DND-41 (cell line): ENCODE data around the gene FRS2.

Experiments used
- ATAC-seq: fragments of 200-7000 bp; cut with Tn5 transposase; 3 replicates; pipeline ENCODE4 v1.9.1; 2021; ENCODE audit warnings: low read depth; ENCODE audit not compliant: insufficient read depth
- DNase-seq: peaks from one replicate; pipeline ENCODE4 v3.0.0-alpha.2; 2020
- H2AFZ ChIP-seq: 2 replicates; pipeline ENCODE4 v1.6.0; 2012; ENCODE audit warnings: low read depth, low read length
- H3K27ac ChIP-seq: 2 replicates; pipeline ENCODE4 v1.5.1; 2012; ENCODE audit warnings: low read length, inconsistent platforms
- H3K27me3 ChIP-seq: fragments of 200-600 bp; sonication (generic); 2 replicates; pipeline ENCODE4 v1.6.0; 2012; ENCODE audit warnings: low read length, mild to moderate bottlenecking, inconsistent platforms; ENCODE audit not compliant: insufficient read depth, poor library complexity
- H3K36me3 ChIP-seq: 2 replicates; pipeline ENCODE4 v1.5.1; 2012; ENCODE audit warnings: low read length, inconsistent platforms; ENCODE audit not compliant: insufficient read depth
- H3K4me1 ChIP-seq: 2 replicates; pipeline ENCODE4 v1.5.1; 2012; ENCODE audit warnings: mild to moderate bottlenecking, low read length; ENCODE audit not compliant: insufficient read depth
- H3K4me2 ChIP-seq: 2 replicates; pipeline ENCODE4 v1.6.0; 2012; ENCODE audit warnings: mild to moderate bottlenecking, moderate library complexity, low read length, inconsistent platforms; ENCODE audit not compliant: insufficient read depth
- H3K4me3 ChIP-seq, 2 experiments: fragments of 200-600 bp in 1 of 2; shearing (Covaris generic) in 1 of 2; 2 replicates each; pipeline ENCODE4 v1.5.1; 2012 to 2016; ENCODE audit warnings: inconsistent platforms in 2 of 2, low read length in 2 of 2, mild to moderate bottlenecking in 2 of 2, low read depth in 1 of 2, moderate library complexity in 1 of 2
- H3K79me2 ChIP-seq: 2 replicates; pipeline ENCODE4 v1.6.0; 2012; ENCODE audit warnings: low read length, inconsistent platforms; ENCODE audit not compliant: insufficient read depth
- H3K9ac ChIP-seq: 2 replicates; pipeline ENCODE4 v1.6.0; 2012; ENCODE audit warnings: low read depth, mild to moderate bottlenecking, inconsistent platforms, low read length, moderate library complexity
- H3K9me3 ChIP-seq: 2 replicates; pipeline ENCODE4 v1.5.1; 2012; ENCODE audit warnings: low read length, moderate library complexity, mild to moderate bottlenecking, inconsistent platforms; ENCODE audit not compliant: insufficient read depth, severe bottlenecking
- H4K20me1 ChIP-seq: 2 replicates; pipeline ENCODE4 v1.6.0; 2012; ENCODE audit warnings: low read length; ENCODE audit not compliant: insufficient read depth
- EZH2 ChIP-seq: IDR thresholded peaks from 3 replicates; pipeline ENCODE4 v1.6.1; 2012; ENCODE audit warnings: borderline replicate concordance, low read depth, mild to moderate bottlenecking, moderate library complexity, low read length, inconsistent platforms; ENCODE audit not compliant: severe bottlenecking
- TF ChIP-seq, protein P1 (sequence below): IDR thresholded peaks from 2 replicates; pipeline ENCODE4 v1.5.1; 2012; ENCODE audit warnings: borderline replicate concordance, low read length, moderate library complexity, mild to moderate bottlenecking; ENCODE audit not compliant: poor library complexity, severe bottlenecking; ENCODE audit errors: extremely low read depth

Gene FRS2

DNA sequence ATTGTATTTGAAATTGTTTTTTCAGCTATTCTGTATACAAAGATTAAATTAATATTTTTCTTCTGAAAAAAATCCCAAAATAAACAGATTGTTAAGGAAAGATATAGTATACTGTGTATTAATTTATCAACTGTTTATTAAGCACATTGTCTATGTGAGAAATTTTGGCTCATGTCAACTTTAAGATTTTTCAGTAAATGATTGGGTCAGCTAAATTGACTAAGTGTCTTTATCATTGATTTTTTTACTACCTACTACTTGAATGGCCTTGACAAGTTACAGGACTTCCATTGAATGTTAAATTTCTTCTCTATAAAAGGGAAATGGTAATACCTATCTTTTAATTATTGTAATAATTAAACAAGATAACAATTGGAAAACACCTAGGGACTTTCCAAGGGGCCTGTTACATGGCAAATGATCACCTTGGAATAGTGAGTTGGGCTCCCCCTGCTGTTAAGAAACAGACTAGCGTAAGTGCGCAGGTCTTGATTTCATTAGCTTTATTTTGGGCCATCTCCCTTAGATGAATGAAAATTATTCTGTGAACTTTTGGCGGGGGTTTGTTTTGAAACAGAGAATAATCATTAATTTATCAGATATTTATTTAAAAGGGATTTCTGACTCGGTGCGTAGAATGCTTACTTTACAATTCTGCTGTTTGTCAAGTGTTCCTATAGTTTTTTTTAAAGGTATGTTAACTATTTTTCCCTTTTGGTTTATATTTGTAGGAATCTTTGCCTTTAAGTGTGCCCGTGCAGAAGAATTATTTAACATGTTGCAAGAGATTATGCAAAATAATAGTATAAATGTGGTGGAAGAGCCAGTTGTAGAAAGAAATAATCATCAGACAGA, 100.6 kb downstream of the FRS2 start:
- H3K4me1 ChIP-seq, result no peaks in the 10 kb centered on the region
- H3K4me2 ChIP-seq, result no peak overlapping the region
- no peak overlapping the region for H3K27ac ChIP-seq
- ATAC-seq, result peak; percentile 93
- H3K9me3 ChIP-seq, result no peaks in the 10 kb centered on the region
- H4K20me1 ChIP-seq, result no peaks in the 10 kb centered on the region
- no peak overlapping the region for H2AFZ ChIP-seq
- H3K27me3 ChIP-seq, result no peaks in the 10 kb centered on the region
- peaks cover 59% of the 10 kb centered on the region for H3K36me3 ChIP-seq
- DNase-seq, result peak; percentile 63
- H3K9ac ChIP-seq, result no peak overlapping the region
- TF ChIP-seq EZH2, result no peak
- TF ChIP-seq, protein P1, sequence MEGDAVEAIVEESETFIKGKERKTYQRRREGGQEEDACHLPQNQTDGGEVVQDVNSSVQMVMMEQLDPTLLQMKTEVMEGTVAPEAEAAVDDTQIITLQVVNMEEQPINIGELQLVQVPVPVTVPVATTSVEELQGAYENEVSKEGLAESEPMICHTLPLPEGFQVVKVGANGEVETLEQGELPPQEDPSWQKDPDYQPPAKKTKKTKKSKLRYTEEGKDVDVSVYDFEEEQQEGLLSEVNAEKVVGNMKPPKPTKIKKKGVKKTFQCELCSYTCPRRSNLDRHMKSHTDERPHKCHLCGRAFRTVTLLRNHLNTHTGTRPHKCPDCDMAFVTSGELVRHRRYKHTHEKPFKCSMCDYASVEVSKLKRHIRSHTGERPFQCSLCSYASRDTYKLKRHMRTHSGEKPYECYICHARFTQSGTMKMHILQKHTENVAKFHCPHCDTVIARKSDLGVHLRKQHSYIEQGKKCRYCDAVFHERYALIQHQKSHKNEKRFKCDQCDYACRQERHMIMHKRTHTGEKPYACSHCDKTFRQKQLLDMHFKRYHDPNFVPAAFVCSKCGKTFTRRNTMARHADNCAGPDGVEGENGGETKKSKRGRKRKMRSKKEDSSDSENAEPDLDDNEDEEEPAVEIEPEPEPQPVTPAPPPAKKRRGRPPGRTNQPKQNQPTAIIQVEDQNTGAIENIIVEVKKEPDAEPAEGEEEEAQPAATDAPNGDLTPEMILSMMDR, result peak; percentile 80
- no peak overlapping the region for H3K4me3 ChIP-seq
- no peaks in the 10 kb centered on the region for H3K79me2 ChIP-seq

GRCh38 chr12:69575346-69575745, 105.2 kb downstream of the FRS2 start:
- Histone ChIP-seq H3K9me3 (no peaks in the 10 kb centered on the region), H2AFZ (no peak overlapping the region), H3K27me3 (no peaks in the 10 kb centered on the region), H3K27ac (no peak overlapping the region), H3K4me1 (no peaks in the 10 kb centered on the region), H3K36me3 (peaks cover 43% of the 10 kb centered on the region), H3K79me2 (no peaks in the 10 kb centered on the region), H3K4me3 (no peak overlapping the region), H4K20me1 (no peaks in the 10 kb centered on the region), H3K9ac (no peak overlapping the region), H3K4me2 (no peak overlapping the region)
- no peak for DNase-seq
- ATAC-seq, result no peak
- TF ChIP-seq, protein P1, result no peak
- TF ChIP-seq EZH2, result no peak

DNA sequence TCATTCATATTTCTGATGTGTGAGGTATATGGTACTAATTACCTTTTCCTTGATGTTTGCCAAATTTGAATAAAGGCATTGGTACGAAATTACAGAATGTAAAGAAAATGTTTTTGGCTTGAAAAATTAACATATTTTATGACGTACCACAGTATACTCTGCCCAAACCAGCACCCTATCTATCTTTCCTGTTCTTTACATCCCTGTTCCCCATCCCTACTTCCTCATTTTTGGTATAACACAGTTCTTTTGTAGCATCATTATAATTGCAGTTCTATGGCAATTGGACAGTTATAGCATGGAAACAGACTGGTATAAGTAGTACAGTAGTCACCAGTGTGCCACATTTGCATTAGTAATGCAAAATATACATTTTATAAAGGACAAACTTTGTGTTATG, 108.1 kb downstream of the FRS2 start:
- H3K4me2 ChIP-seq, result no peak overlapping the region
- H3K27me3 ChIP-seq, result no peaks in the 10 kb centered on the region
- peaks cover 24% of the 10 kb centered on the region for H3K36me3 ChIP-seq
- no peak overlapping the region for H3K9ac ChIP-seq
- H4K20me1 ChIP-seq, result no peaks in the 10 kb centered on the region
- H3K4me1 ChIP-seq, result no peaks in the 10 kb centered on the region
- H3K9me3 ChIP-seq, result no peaks in the 10 kb centered on the region
- TF ChIP-seq EZH2, result no peak
- TF ChIP-seq, protein P1, result no peak
- no peaks in the 10 kb centered on the region for H3K79me2 ChIP-seq
- H3K27ac ChIP-seq, result no peak overlapping the region
- H2AFZ ChIP-seq, result no peak overlapping the region
- H3K4me3 ChIP-seq, result no peak overlapping the region
- no peak for DNase-seq
- ATAC-seq, result no peak
